Retinal pigment epithelial cell (primary cell): ENCODE measurements around the gene CLIP2.
"Not testable (repeated sequence)": the region's sequence is repeated elsewhere in the genome, so short reads cannot be mapped to it uniquely, and the experiment has no call there.

Experiments used
- DNase-seq: peaks from one replicate; pipeline ENCODE4 v3.0.0-alpha.2; 2010; ENCODE audit warnings: low read depth
- H3K4me3 ChIP-seq: 2 replicates; pipeline ENCODE4 v1.5.1; 2011; ENCODE audit warnings: mild to moderate bottlenecking, low read length, control low read depth, moderate library complexity
- CTCF ChIP-seq: conservative IDR thresholded peaks from 2 replicates; pipeline ENCODE4 v1.5.1; 2011; ENCODE audit warnings: low read depth, low read length, control low read depth, inconsistent platforms

The CLIP2 gene

DNA sequence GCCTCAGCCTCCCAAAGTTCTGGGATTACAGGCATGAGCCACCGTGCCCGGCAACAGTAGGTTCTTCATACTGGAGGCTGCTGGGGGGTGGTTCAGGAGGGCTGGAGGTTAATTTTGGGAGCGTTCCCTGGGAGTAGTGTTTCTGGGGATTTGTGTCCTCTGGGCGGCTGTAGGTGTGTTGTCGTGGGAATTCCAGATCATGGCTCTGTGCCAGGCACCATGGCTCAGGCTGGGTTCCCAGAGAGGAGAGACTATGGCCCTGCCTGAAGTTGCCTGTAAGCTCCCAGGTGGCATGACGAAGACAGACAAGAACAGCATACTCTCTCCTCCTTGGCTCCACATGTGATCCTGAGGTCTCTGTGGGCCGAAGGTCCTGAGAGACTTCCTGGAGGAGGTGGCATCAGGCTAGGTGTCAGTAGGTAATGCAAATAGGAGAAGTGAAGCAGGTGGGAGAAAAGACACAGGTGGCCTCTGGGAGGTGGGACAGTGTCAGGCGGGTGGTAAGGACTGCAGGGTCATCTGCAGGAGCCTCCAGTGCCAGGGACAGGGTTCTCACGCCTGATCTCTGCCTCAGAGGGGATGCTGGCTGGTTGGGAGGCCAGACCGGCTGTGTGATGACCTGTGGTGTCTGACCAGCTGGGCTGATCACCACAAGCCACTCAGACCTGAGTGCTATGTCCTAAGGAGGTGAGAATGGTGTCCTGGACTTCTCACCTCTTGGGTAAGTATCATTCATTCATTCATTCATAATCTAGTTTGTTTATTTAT lies 18.7 kb downstream of the CLIP2 start:
- no peak overlapping the region for H3K4me3 ChIP-seq
- DNase-seq = no peak
- TF ChIP-seq CTCF = no peak

DNA sequence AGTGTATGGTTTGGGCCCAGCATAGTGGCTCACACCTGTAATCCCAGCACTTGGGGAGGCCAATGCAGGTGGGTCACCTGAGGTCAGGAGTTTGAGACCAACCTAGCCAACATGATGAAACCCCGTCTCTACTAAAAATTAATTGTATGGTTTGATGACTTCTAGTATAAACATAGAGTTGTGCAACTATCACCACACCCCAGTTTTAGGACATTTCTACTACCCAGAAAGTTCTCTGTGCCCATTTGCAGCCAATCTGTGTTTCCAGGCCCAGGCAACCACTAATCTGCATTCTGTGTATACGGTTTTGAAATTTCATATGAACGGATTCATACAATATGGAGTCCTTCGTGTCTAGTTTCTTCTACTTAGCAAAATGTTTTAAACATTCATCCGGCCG lies 20.0 kb downstream of the CLIP2 start:
- TF ChIP-seq CTCF = no peak
- DNase-seq = no peak
- no peak overlapping the region for H3K4me3 ChIP-seq

DNA sequence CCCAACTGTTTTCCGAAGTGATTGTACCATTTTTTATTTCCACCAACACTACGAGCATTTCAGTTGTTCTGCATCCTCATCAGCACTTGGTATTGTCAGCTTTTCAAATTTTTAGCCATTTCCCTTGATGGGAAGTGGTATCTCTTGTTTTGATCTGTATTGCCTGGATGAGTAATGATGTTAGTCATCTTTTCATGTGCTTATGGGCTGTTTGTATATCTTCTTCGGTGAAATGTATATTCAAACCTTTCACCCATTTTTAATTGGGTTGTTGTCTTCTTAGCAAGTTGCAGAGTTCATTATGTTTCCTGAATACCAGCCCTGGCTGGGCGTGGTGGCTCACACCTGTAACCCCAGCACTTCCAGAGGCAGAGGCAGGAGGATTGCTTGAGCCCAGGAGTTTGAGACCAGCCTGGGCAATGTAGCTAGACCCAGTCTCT lies 22.1 kb downstream of the CLIP2 start:
- TF ChIP-seq CTCF = no peak

GRCh38 chr7:74312418-74313028 lies 23.3 kb downstream of the CLIP2 start:
- no peak overlapping the region for H3K4me3 ChIP-seq
- TF ChIP-seq CTCF = no peak
- DNase-seq = no peak

More for the DNA sequence above, 22.1 kb downstream of the CLIP2 start:
- no peak for DNase-seq
- no peak overlapping the region for H3K4me3 ChIP-seq

- H3K4me3 ChIP-seq, DNase-seq: not testable (repeated sequence)
Measured at GRCh38 chr7:74315891-74316290, 26.7 kb downstream of the CLIP2 start.

DNA sequence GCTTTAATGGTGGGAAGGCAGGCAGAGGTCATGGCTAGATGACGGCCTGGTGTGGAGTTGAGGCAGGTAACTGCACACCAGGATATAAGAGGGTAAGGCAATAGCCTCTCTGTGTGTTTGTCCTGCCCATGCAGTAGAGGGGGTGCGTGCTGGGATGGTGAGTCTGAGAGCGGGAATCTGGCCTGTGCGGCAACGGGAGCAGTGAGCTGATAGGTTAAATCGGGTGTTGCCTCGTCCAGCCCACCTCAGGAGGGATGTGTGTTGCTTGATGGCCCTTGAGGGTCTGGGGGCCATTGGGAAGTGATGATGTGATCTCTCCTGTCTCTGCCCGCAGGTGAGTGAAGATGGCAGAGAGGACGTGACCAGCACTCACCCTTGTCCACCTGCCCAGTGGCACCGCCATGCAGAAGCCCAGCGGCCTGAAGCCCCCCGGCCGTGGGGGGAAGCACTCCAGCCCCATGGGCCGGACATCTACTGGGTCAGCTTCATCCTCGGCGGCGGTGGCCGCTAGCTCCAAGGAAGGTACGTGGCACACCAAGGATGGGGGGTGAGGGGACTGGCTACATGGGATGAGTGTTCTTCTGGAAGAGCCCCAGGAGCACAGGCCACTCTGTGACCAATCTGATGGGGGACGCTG lies 28.1 kb downstream of the CLIP2 start:
- DNase-seq = no peak
- no peak for TF ChIP-seq CTCF

DNA sequence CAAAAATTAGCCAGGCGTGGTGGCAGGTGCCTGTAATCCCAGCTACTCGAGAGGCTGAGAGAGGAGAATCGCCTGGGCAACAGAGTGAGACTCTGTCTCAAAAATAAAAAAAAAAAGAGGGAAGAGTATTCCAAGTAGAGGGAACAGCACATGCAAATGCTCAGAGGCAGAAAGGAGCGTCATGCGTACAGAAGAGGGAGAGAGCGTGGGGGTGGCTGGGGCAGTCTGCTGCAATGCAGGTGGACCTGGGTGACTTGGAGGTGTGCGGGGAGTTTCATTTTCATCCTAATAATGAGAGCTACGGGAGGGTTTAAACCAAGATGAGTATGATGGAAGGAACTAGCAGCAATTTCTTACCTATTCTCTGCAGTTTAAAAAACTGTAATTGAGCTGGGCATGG lies 28.8 kb downstream of the CLIP2 start:
- DNase-seq = no peak
- no peak overlapping the region for H3K4me3 ChIP-seq
- TF ChIP-seq CTCF = no peak

More for the DNA sequence above, 28.1 kb downstream of the CLIP2 start:
- H3K4me3 ChIP-seq = no peak overlapping the region
